HepG2 (cell line): Measurements from ENCODE around the gene ANXA9. TPM values are rescaled to one million over a fixed set of nuclear protein-coding genes. Genes with fewer than 3 reads are reported as not detected.
A peak's percentile ranks its signal among the peaks of the same experiment; 100 is the strongest.

ENCODE experiments used
- ATAC-seq: fragments of 200-7000 bp; cut with Tn5 transposase; 3 replicates; pipeline ENCODE4 v1.9.1; 2020; ENCODE audit warnings: mild to moderate bottlenecking, moderate library complexity
- BruUV-seq: library from RNA; stranded (reverse); fragments of 400-500 nt; replicated peaks from 2 replicates; lab custom pipeline; 2021; lab: Mats Ljungman, UMichigan
- CTCF ChIA-PET: fragments of 300-600 bp; formaldehyde crosslinking; extraction: SDS; loops from one replicate; lab custom pipeline; 2021; ENCODE audit warnings: low total read pairs, inconsistent platforms, low intra/inter-chr PET ratio; lab: Yijun Ruan, JAX
- POLR2A ChIA-PET: fragments of 350-600 bp; sonication (Branson Sonifier 250); formaldehyde crosslinking; loops from one replicate; lab custom pipeline; 2020; ENCODE audit warnings: antibody characterized with exemption, inconsistent platforms; lab: Yijun Ruan, JAX
- DNase-seq: peaks from one replicate; pipeline ENCODE4 v3.0.0-alpha.2; 2015; ENCODE audit warnings: low spot score
- FAIRE-seq: peaks from 3 replicates; lab custom pipeline; 2011; peaks lifted over from hg19 to GRCh38; lab: Jason Lieb, UNC
- H2AFZ ChIP-seq: one replicate; pipeline ENCODE4 v1.6.1; 2011; ENCODE audit warnings: low read length, inconsistent platforms
- H3K27ac ChIP-seq: fragments of 300-600 bp; 3 replicates; pipeline ENCODE4 v1.8.0; 2011; ENCODE audit warnings: mixed run types, mild to moderate bottlenecking, mixed read lengths, low read length, inconsistent platforms; ENCODE audit not compliant: insufficient read depth; ENCODE audit errors: extremely low read length
- H3K27me3 ChIP-seq, 2 experiments: fragments of 200-600 bp in 1 of 2; 2 replicates in 1 of 2; 3 replicates in 1 of 2; pipeline versions ENCODE4 v1.6.0 to v1.8.0; 2011; ENCODE audit warnings: low read length in 2 of 2, mild to moderate bottlenecking in 2 of 2, moderate library complexity in 2 of 2, inconsistent platforms in 1 of 2; ENCODE audit not compliant: insufficient read depth in 2 of 2, control insufficient read depth in 1 of 2
- H3K36me3 ChIP-seq, 2 experiments: fragments of 200-600 bp in 1 of 2; replicated peaks in 1 of 2; 2 replicates in 1 of 2; 3 replicates in 1 of 2; pipeline versions ENCODE4 v1.5.1 to v1.8.0; 2011; ENCODE audit warnings: low read length in 2 of 2, inconsistent platforms in 1 of 2; ENCODE audit not compliant: insufficient read depth in 2 of 2, control insufficient read depth in 1 of 2
- H3K4me1 ChIP-seq: 2 replicates; pipeline ENCODE4 v1.5.1; 2012; ENCODE audit warnings: low read length, inconsistent platforms; ENCODE audit not compliant: insufficient read depth
- H3K4me2 ChIP-seq: 2 replicates; pipeline ENCODE4 v1.6.0; 2011; ENCODE audit warnings: low read depth, low read length, inconsistent platforms
- H3K4me3 ChIP-seq, 3 experiments: fragments of 200-600 bp in 1 of 3; sonication (generic), shearing (Covaris generic) in 1 of 3; replicated peaks in 1 of 3; 2 replicates each; pipeline ENCODE4 v1.5.1; 2011 to 2016; ENCODE audit warnings: low read length in 3 of 3, inconsistent platforms in 2 of 3, low read depth in 2 of 3, mild to moderate bottlenecking in 2 of 3, control low read depth in 1 of 3, mixed read lengths in 1 of 3; ENCODE audit not compliant: insufficient read depth in 1 of 3
- H3K79me2 ChIP-seq: one replicate; pipeline ENCODE4 v1.6.1; 2011; ENCODE audit warnings: low read length, inconsistent platforms; ENCODE audit not compliant: insufficient read depth
- H3K9ac ChIP-seq: 2 replicates; pipeline ENCODE4 v1.6.0; 2011; ENCODE audit warnings: mild to moderate bottlenecking, low read depth, low read length, inconsistent platforms; ENCODE audit not compliant: insufficient read depth
- H3K9me3 ChIP-seq: 2 replicates; pipeline ENCODE4 v1.5.1; 2012; ENCODE audit warnings: mild to moderate bottlenecking, low read length
- H4K20me1 ChIP-seq: 2 replicates; pipeline ENCODE4 v1.6.0; 2011; ENCODE audit warnings: inconsistent platforms, mild to moderate bottlenecking, low read length, moderate library complexity; ENCODE audit not compliant: insufficient read depth
- ARID4A ChIP-seq: sonication (generic); formaldehyde crosslinking; IDR thresholded peaks from 2 replicates; pipeline ENCODE4 v1.5.0; 2020; ENCODE audit warnings: mild to moderate bottlenecking, missing genetic modification reagents, borderline replicate concordance
- CENPT ChIP-seq: sonication (generic); formaldehyde crosslinking; IDR thresholded peaks from 2 replicates; pipeline ENCODE4 v1.8.0; 2022; ENCODE audit warnings: low read depth, mild to moderate bottlenecking, moderate library complexity, missing genetic modification reagents
- GLI4 ChIP-seq: sonication (generic); formaldehyde crosslinking; IDR thresholded peaks from 2 replicates; pipeline ENCODE4 v1.5.1; 2020; ENCODE audit warnings: missing genetic modification reagents, mild to moderate bottlenecking, moderate library complexity, borderline replicate concordance
- KLF6 ChIP-seq: IDR thresholded peaks from 2 replicates; pipeline ENCODE4 v1.8.0; 2016; ENCODE audit warnings: missing biosample characterization, missing genetic modification reagents
- MXD3 ChIP-seq: IDR thresholded peaks from 2 replicates; pipeline ENCODE4 v1.6.1; 2016; ENCODE audit warnings: mild to moderate bottlenecking, missing biosample characterization, missing genetic modification reagents
- NR2F1 ChIP-seq, 2 experiments: fragments of 450-650 bp in 1 of 2; formaldehyde crosslinking in 1 of 2; IDR thresholded peaks; 2 replicates each; pipeline versions ENCODE4 v1.5.0 to v1.6.1; 2016 to 2020; ENCODE audit warnings: mild to moderate bottlenecking in 1 of 2, missing compliant biosample characterization in 1 of 2, missing genetic modification reagents in 1 of 2, moderate library complexity in 1 of 2
- PHF5A ChIP-seq: IDR thresholded peaks from one replicate; pipeline ENCODE4 v1.6.1; 2018; ENCODE audit warnings: low read depth, missing genetic modification reagents; ENCODE audit not compliant: unreplicated experiment
- RBAK ChIP-seq: sonication (generic); formaldehyde crosslinking; IDR thresholded peaks from 2 replicates; pipeline ENCODE4 v1.5.1; 2020; ENCODE audit warnings: mild to moderate bottlenecking, missing genetic modification reagents
- TAF1 ChIP-seq: sonication (generic); formaldehyde crosslinking; IDR thresholded peaks from 2 replicates; pipeline ENCODE4 v1.4.0; 2020; ENCODE audit warnings: missing genetic modification reagents
- TCF7L2 ChIP-seq: IDR thresholded peaks from 2 replicates; pipeline ENCODE4 v1.6.1; 2011; ENCODE audit warnings: mild to moderate bottlenecking, low read depth, low read length, moderate library complexity
- TMF1 ChIP-seq: sonication (generic); formaldehyde crosslinking; IDR thresholded peaks from 2 replicates; pipeline ENCODE4 v1.8.1; 2022; ENCODE audit warnings: low read depth, missing genetic modification reagents
- ZNF280B ChIP-seq: sonication (generic); formaldehyde crosslinking; IDR thresholded peaks from 2 replicates; pipeline ENCODE4 v1.5.0; 2020; ENCODE audit warnings: missing genetic modification reagents, mild to moderate bottlenecking, borderline replicate concordance
- ZNF367 ChIP-seq: sonication (generic); formaldehyde crosslinking; IDR thresholded peaks from 2 replicates; pipeline ENCODE4 v1.4.0; 2020; ENCODE audit warnings: missing genetic modification reagents, borderline replicate concordance
- ZNF431 ChIP-seq: sonication (generic); formaldehyde crosslinking; IDR thresholded peaks from 2 replicates; pipeline ENCODE4 v1.9.0; 2022; ENCODE audit warnings: missing genetic modification reagents, low read depth, mild to moderate bottlenecking, borderline replicate concordance
- ZNF749 ChIP-seq: sonication (generic); formaldehyde crosslinking; IDR thresholded peaks from 2 replicates; pipeline ENCODE4 v1.8.0; 2022; ENCODE audit warnings: mild to moderate bottlenecking, missing genetic modification reagents, moderate library complexity, borderline replicate concordance
- ZSCAN12 ChIP-seq: sonication (generic); formaldehyde crosslinking; IDR thresholded peaks from 2 replicates; pipeline ENCODE4 v1.9.0; 2021; ENCODE audit warnings: mild to moderate bottlenecking, missing genetic modification reagents
- WGBS: methylation state at CpG from one replicate; pipeline ENCODE4 v1.1.6; 2017; ENCODE audit warnings: low lambda C conversion rate; 5-methylcytosine and 5-hydroxymethylcytosine counted together
- in situ Hi-C: cut with HindIII; loops from 2 replicates; pipeline ENCODE4 v1.10.0; 2017; ENCODE audit warnings: low pct_unique_long_range_greater_than_20kb; ENCODE audit not compliant: extremely low pct_ligation_motif_present
- intact Hi-C: fragments of 100-400 bp; cut with micrococcal nuclease; formaldehyde crosslinking; loops from one replicate; pipeline ENCODE4 v1.10.0; 2022; ENCODE audit not compliant: unreplicated experiment
- polyA plus RNA-seq, 8 experiments: library from polyadenylated mRNA; depleted of rRNA in 3 of 8; stranded (reverse) in 7 of 8; unstranded in 1 of 8; fragments of >200 nt; fragmentation: Illumina TruSeq in 4 of 8; extraction: Trizol in 4 of 8; gene quantifications; 2 replicates each; pipeline versions ENCODE4 v1.2.1 to v1.2.3, GENCODE V29; 2011 to 2016; ENCODE audit warnings: low read depth in 4 of 8, missing spikeins in 1 of 8, mixed read lengths in 1 of 8; ENCODE audit not compliant: insufficient read depth in 1 of 8
- total RNA-seq, 5 experiments: library from RNA; depleted of rRNA; stranded (reverse); fragments of >200 nt; fragmentation: Illumina TruSeq; extraction: Trizol; gene quantifications; 2 replicates each; pipeline ENCODE4 v1.2.3, GENCODE V29; 2016; ENCODE audit warnings: low read depth in 1 of 5

ANXA9 gene
- total and polyA plus RNA-seq, 2 of the 13 experiments (the other 11 are each of a cell fraction or from before 2014, with no cell fraction given): 13.3 to 23.9 TPM

GRCh38 chr1:150974580-150975478 is 7.3 kb upstream of the ANXA9 start, which contains the start of gene CERS2:
Gene CERS2, minus strand, starts transcription at chr1:150974835. Its CDS starts 5,745 bp downstream, at chr1:150969090.
- peaks cover 79% of the 10 kb centered on the region for H3K4me1 ChIP-seq
- peaks cover 46% of the 10 kb centered on the region for H3K79me2 ChIP-seq
- peaks cover 12% of the 10 kb centered on the region for H4K20me1 ChIP-seq
- ChIA-PET POLR2A (interaction anchor here (0.5 to 10.3 kb wide), 8 partner anchors 9 to 368 kb away, joined by 3 to 99 read pairs (median 4); partner anchors contain the start of gene MINDY1), CTCF (no interaction called here)
- H3K36me3 ChIP-seq: 0 out of 5 replicates have a peak, but pooled peaks cover 0 to 3% of the 10 kb centered on the region in 2 experiments
- H3K4me2 ChIP-seq: peak within 1 kb of the TSS; percentile 98
- peak within 1 kb of the TSS; percentile 96 for H3K27ac ChIP-seq
- DNase-seq: peak; percentile 52
- H3K9me3 ChIP-seq: no peaks in the 10 kb centered on the region
- FAIRE-seq: no peak
- H3K9ac ChIP-seq: peak within 1 kb of the TSS; percentile 97
- H3K27me3 ChIP-seq: no peaks in the 10 kb centered on the region; a peak in 1 of 5 replicates
- intact Hi-C loops (loop anchor here (5.0 kb wide), 1 partner anchor 32 kb away; the partner anchor contains the start of genes MINDY1 and PRUNE1), in situ Hi-C loops (no loop called here)
- TSS peak; percentile 40 for BruUV-seq
- peak; percentile 28 for ATAC-seq
- H3K4me3 ChIP-seq: peak within 1 kb of the TSS; percentile 71 to 95 (median 89)
- H2AFZ ChIP-seq: no peak within 1 kb of the TSS
- WGBS: 6% methylated on average over 26 of the region's 106 CpGs
- no peak for TF ChIP-seq ZNF749 (CRISPR knock-in tag)
- TF ChIP-seq PHF5A (CRISPR knock-in tag): no peak
- peak; percentile 40; the same call in 1 of the 2 replicates for TF ChIP-seq ARID4A (CRISPR knock-in tag)
- TF ChIP-seq MXD3 (CRISPR knock-in tag): 0 out of 2 replicates have a peak, but pooled peaks have one; percentile 25
- TF ChIP-seq ZNF431: no peak
- TF ChIP-seq ZSCAN12 (CRISPR knock-in tag): no peak
- TF ChIP-seq CENPT: no peak
- no peak for TF ChIP-seq RBAK
- peak; percentile 57; the same call in 1 of the 2 replicates for TF ChIP-seq TAF1 (CRISPR knock-in tag)
- TF ChIP-seq ZNF367 (CRISPR knock-in tag): no peak
- no peak for TF ChIP-seq NR2F1 (CRISPR knock-in tag; IDR thresholded peaks at IDR 0.05)
- TF ChIP-seq TCF7L2: no peak
- no peak for TF ChIP-seq KLF6 (CRISPR knock-in tag)
- no peak for TF ChIP-seq GLI4
- TF ChIP-seq TMF1 (CRISPR knock-in tag): peak; percentile 32; the same call in 1 of the 2 replicates
- no peak for TF ChIP-seq ZNF280B (CRISPR knock-in tag)
